H1 (cell line): ENCODE results near the gene KRT14. TPM values are rescaled to one million over a fixed set of nuclear protein-coding genes. Genes with fewer than 3 reads are reported as not detected.

Experiments
- CEBPB ChIP-seq: IDR thresholded peaks from 2 replicates; pipeline ENCODE4 v1.6.1; 2012; ENCODE audit warnings: low read depth, low read length
- EGR1 ChIP-seq: IDR thresholded peaks from 2 replicates; pipeline ENCODE4 v1.6.1; 2011; ENCODE audit warnings: low read depth, low read length, borderline replicate concordance
- JUND ChIP-seq: IDR thresholded peaks from 2 replicates; pipeline ENCODE4 v1.6.1; 2011; ENCODE audit warnings: mild to moderate bottlenecking, improper control_type of control experiment, low read length
- SRF ChIP-seq: IDR thresholded peaks from 2 replicates; pipeline ENCODE4 v1.6.1; 2011; ENCODE audit warnings: mild to moderate bottlenecking, low read depth, low read length, moderate library complexity
- TEAD4 ChIP-seq: IDR thresholded peaks from 2 replicates; pipeline ENCODE4 v1.6.1; 2012; ENCODE audit warnings: low read depth, low read length, inconsistent platforms, mixed read lengths
- polyA plus RNA-seq, 7 experiments: library from polyadenylated mRNA; depleted of rRNA in 3 of 7; stranded (reverse) in 5 of 7; unstranded in 2 of 7; fragments of >200 nt in 5 of 7; fragments of 200-250 nt in 2 of 7; gene quantifications; 1 replicate in 5 of 7; 2 replicates in 1 of 7; 4 replicates in 1 of 7; pipeline versions ENCODE4 v1.2.1 to v1.2.3, GENCODE V29; 2011 to 2013; ENCODE audit warnings: missing spikeins in 2 of 7, mixed read lengths in 2 of 7
- total RNA-seq: library from RNA; stranded (reverse); fragmentation: NEBNext Ultra II Directional; extraction: Animal tissue kit (Norgen Biotek cat#: 25700); gene quantifications from 2 replicates; pipeline ENCODE4 v1.2.1, GENCODE V29; 2021

The KRT14 gene
- total and polyA plus RNA-seq, 2 of the 8 experiments (the other 6 are each of a cell fraction or from before 2014, with no cell fraction given), result 0.35 TPM; not detected in 1

DNA sequence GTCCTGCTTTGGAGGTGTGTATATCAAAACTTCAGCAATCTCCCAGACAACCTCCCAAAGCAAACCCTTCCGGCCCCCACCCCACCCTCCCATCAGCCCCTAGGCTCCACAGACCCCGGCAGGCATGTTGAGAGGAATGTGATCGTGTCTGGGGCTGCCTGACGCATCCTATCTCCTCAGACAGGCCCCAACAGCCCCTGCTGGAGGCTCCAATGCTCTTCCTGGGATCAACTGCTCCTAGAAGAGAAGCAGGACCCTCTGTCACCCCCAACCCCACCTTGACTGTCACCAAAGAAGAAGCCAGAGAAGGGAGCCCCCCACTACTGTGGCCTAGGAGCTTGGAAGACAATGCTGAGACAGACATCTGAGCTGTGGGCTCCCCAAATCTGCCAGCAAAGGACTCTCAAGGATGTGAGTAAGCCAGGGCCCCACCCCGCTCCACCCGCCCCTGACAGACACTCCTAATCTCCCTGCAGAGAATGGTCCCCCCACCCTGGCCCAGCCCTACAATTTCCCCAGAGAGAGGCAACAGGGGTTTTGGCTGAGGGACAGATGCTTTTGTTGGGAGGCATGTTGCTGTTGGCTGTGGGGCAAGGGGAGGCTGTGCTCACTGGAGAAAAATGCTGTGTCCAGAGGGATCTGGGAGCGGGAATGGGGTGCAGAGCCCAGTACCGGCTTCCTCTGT, 1.6 kb upstream of the KRT14 start (continued):
- TF ChIP-seq SRF, result no peak
- no peak for TF ChIP-seq CEBPB
- no peak for TF ChIP-seq EGR1
- no peak for TF ChIP-seq JUND
- TF ChIP-seq TEAD4, result no peak
- TF ChIP-seq, all 59 proteins: peak for 0
